ENCODE data around the gene CALM1.

Gene CALM1

DNA sequence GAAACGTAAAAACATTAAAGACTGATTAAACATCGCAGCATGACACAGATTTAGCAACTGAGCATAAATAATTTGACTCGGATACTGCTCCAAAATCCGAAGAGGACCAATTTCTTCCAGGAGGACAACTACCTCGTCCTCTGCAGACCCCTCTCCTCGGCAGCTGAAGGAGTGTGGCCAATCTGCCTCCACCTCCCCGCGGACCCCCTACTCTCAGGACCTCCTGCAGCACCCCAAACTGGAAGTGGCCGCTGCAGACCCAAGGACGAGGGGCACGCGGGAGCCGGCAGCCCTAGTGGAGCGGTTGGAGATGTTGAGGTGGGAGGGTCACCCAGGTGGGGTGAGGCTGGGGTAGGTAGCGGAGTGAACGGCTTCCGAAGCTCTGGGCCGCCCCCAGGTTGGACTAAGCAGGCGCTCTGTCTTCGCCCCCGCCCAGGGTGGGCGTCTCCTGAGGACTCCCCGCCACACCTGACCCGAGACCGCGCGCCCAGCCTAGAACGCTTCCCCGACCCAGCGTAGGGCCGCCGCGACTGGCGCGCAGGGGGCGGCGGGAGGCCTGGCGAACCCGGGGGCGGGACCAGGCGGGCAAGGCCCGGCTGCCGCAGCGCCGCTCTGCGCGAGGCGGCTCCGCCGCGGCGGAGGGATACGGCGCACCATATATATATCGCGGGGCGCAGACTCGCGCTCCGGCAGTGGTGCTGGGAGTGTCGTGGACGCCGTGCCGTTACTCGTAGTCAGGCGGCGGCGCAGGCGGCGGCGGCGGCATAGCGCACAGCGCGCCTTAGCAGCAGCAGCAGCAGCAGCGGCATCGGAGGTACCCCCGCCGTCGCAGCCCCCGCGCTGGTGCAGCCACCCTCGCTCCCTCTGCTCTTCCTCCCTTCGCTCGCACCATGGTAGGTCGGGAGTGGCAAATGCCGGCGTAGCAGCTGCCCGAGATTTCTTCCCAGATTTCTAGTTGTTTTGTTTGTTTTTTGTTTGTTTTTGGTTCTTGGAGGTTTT is at the start of gene CALM1:
TSS of gene CALM1 (plus strand) at position 689 of the 999 bp plus-strand sequence. CDS start at position 891, 202 bp downstream.
- DNase-seq: peak; percentile 67 to 92

DNA sequence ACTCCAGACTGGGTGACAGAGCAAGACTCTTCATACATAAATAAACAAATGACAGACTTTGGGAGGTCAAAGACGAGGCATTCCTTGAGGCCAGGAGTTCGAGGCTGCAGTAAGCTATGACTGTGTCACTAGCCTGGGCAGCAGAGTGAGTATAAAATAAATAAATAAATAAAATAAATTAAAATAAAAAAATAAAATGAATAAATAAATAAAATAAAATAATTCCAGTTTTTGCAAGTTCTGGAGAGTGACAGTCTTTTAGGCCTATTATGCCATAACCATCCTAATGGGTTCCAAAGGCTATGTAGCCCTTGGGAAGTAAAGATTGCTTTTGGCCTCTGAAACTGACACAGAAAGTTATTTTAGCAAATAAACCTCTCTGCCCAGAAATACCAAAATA is 48.6 kb upstream of the CALM1 start:
- no peak for DNase-seq

DNA sequence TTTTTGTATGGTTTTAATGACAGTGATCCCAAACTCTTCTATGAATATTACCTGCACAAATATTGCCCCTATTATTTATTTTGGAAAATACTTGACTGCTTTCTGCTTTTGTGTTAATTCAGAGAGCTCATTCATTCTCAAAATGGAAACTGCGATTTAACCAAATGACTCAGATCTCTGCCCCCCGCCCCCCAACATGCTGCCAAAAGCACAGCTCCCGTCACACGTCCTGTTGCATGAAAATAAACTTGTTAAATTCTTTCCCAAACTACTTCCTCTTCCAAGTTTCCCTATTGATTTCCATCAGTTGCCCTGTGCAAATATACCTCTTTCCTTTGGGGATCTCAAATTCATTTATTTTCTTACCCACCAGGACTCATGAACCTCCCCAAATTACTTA is 47.1 kb upstream of the CALM1 start:
- no peak for DNase-seq

DNA sequence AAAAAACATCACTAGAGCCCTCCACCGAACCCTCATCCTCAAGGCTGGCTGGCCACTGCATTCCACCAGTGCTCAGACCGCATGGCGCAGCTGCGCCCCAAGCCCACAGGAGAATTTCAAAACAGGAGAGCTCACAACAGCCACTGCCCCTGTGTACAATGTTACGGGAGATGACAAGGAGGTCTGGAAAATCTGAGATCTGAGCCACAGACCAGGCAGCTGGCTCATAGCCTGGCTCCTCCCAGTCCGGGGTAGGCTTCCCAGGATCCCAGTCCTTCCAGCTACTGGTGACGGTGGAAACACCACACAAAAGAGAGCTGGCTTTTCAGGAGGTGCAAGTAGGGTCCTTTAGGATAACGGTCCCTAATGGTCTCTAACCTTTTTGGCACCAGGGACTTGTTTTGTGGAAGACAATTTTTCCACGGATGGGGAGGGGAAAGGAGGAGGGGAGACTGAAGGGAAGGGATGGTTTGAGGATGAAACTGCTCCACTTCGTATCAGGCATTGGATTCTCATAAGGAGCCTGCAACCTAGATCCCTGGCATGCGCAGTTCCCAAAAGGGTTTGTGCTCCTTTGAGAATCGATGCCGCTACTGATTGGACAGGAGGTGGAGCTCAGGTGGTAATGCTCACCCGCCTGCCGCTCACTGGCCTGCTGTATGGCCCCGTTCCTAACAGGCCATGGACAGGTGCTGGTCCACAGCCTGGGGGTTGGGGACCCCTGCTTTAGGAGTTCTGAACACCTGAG is 42.1 kb upstream of the CALM1 start:
- no peak for DNase-seq

DNA sequence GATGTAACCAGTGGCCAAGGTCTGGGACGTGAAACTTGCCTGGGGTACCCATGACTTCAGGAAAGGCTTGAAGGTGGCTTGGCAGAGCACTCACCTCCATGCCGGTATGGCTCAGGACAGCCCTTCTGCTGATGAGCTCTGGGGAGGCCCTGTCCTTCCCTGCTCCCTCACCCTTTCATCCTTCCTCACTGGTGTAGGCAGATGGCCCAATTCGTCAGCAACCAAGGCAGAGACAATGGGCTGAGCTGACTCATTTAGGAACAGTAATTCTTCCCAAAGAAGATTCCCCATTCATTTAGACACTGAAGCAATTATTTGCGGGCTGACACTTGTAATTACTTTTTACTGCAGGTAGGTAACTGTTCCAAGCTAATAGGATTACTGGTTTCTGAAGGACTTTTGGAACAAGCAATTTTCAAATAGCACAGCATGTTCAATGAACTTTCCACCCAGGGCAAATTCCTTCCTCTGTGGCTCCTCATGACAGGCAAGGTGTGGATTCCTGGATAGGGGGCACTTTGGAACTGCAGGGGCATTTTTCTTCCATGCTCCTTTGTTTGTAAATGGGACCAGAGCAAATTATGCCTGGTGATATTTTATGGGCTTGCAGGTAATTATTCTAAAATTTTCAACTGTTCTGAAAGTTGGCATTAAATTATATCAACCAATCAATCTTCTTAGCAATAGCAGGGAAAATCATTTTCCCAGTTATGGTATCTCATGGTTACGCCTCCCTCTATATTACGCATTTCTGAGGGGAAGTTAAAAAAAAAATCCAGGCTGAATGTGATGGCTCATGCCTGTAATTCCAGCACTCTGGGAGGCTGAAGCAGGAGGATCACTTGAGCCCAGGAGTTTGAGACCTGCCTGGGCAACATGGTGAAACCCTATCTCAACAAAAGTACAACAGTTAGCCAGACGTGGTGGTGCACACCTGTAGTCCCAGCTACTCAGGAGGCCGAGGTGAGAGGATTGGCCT is 41.0 kb upstream of the CALM1 start:
- DNase-seq: no peak

DNA sequence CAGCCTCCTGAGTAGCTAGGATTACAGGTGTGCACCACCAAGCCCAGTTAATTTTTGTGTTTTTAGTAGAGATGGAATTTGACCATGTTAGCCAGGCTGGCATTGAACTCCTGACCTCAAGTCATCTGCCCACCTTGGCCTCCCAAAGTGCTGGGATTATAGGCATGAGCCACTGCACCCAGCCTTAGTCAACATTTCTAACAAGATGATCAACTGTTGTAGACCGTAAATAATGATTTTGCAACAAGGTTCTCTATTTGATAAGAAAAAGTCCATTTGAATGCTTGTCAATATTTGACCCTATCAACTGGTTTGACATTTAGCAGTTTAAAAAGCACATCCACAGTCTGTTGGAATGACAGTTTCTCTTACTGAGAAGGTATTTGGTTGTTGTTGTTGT is 39.9 kb upstream of the CALM1 start:
- DNase-seq: no peak

DNA sequence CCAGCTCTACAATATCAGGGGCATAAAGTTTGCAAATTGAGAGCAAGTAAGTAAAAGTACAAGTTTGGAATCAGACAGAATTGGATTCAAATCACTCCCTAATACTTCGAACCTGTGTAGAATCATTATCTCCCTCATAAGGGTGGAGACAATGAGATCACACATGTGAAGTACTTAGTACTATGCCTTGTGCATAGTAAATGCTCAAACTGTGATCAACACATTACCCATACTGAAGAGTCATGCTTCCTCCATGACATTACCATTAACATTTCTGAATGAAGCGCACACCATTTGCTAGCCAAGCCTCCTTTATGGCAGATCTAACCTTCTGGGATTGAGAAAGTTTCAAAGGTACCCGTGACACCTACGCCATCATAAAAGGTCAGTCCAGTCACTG is 38.5 kb upstream of the CALM1 start:
- no peak for DNase-seq

DNA sequence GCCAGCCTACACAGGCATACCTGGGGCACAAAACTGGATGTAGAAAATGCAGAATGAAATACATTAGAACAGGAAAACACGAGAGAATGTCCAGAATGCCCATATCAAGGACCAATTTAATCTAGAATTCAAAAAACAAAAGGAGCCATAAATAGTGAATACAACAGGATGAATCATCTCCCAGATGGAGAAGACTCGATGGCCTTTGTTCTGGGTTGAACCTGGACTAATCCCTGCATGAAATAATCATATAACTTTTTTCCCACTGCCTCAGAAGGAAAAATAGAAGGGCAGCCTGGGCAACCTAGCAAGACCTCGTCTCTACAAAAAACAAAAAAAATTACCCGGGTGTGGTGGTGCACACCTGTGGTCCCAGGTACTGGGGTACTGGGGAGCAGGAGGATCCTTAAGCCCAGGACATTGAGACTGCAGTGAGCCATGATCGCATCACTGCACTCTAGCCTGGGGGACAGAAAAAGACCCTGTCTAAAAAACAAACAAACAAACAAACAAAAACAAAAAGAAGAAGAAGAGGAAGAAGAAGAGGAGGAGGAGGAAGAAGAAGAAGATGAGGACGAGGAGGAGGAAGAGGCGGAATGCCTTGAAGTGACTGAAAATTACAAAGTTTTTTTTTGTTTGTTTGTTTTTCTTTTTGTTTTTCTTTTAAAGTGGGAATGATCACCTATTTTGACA is 34.8 kb upstream of the CALM1 start:
- no peak for DNase-seq

DNA sequence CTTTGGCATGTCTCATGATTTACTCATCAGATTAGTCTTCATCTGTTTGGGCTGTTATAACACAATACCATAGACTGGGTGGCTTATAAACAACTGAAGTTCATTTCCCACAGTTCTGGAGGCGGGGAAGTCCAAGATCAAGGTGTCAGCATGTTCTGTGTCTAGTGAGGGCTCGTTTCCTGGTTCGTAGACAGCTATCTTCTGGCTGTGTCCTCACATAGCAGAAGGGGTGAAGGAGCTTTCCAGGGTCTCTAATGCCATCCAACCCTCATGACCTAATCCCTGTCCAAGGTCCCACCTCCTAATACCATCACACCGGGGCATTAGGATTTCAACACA is 34.3 kb upstream of the CALM1 start:
- DNase-seq: no peak

DNA sequence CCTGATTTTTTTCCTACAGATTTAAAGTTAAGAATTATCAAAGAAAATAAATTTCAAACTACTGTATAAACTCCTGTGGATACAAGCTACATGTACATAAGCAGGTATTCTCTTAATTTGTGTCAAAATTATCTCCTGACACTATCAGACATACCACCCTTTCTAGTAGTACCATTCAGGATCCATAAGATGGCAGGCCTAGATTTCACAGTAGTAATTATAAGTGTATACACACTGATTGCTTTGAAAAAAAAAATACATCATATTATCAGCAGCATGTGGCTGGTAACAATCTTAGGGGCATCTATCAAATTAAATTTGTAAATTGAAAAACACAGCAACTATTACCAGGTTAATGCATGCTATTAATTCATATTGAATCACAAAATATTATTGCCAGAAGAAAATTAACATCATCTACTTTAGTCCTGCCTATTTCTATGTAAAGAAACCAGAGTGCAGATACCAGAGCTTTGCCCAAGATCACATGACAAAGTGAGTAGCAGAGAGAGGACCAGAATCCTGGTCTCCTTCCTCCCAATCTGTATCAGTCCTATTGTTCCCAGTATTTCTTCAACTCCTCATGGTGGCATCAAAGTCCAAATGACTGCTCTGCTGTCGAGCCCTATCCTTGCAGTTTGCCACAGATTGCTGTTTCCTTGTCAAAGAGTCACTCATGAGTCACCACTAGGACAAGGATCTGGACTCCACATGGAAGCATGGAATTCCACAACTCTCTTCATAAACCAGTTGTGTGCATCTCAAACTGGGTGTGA is 27.7 kb upstream of the CALM1 start:
- peak in 1 of 2 experiments; percentile 8 for DNase-seq

DNA sequence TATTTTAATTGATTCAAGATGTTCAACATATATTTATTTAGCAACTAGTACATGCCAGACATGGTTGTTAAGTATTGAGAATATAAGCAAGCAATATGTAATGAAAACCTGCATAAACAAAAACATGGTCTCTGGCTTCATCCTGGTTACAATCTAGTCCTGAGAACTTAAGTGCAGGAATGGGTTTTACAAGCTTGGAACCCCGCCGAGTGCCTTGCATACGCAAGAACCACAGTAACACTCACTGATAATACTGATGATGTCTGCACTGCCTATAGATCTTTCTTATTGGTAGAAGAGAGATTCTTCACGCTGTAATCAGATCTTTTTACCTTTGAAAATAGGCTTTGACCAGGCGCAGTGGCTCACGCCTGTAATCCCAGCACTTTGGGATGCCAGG is 22.9 kb upstream of the CALM1 start:
- no peak for DNase-seq

DNA sequence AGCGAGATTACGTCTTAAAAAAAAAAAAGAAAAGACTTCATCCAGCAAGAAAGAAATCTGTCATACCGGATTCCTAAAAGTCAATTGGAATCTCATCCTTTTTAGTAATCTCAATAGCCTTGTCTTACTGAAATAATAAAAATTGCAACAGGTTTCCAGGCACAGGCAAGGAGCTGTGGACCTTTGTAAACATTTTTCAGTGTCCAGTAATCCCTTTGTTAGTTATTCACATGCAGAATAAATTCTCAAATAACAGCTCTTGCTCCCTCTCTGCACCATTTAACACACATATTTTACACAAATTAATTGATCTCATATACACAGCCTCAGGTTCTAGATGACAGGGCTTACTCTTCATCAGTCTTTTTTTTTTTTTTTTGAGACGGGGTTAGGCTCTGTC is 22.0 kb upstream of the CALM1 start:
- no peak for DNase-seq

DNA sequence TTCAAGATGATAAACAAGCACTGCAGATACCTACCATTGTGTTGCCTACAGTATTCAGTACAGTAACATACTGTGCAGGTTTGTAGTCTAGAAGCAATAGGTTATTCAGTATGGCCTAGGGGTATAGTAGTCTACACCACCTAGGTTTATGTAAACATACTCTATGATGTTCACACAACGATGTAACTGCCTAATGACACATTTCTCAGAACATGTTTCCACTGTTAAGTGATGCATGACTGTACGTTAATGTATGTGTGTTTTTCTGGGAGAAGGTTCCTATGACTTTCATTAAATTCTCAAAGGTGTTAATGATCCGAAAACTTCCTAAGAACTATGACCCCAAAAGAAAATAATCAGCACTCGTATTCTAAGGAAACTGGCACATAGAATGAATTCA is 20.9 kb upstream of the CALM1 start:
- DNase-seq: peak; percentile 42 to 65

DNA sequence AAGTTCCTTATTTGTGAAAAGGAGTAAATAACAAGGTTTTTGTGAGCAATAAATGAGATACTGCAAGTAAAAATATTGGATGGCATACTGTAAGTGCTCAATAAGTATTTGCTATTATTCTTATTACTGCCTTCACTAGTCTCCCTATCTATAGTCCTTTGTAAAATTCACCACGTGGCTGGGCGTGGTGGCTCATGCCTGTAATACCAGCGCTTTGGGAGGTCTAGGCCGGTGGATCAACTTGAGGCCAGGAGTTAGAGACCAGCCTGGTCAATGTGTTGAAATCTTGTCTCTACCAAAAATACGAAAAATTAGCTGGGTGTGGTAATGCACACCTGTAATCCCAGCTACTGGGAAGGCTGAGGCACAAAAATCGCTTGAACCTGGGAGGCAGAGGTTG is 18.6 kb upstream of the CALM1 start:
- no peak for DNase-seq

DNA sequence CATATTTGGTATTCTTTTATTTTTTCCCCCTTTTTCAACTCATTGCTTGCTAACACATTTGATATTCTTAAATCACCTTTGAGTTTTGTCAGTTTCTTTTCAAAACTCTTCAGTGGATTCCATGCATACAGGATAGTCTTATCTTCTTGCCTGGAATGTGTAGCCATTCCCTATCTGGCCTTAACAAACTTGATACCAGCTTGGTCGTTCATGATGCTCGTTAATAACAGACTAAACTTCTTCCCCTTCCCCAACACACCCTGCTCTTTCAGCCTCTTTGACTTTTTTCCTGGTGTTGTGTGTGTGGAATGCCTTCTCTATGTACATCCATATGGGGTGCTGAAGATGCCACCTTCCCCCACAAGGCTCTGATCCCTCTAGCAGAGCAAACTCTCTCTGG is 17.7 kb upstream of the CALM1 start:
- DNase-seq: no peak

DNA sequence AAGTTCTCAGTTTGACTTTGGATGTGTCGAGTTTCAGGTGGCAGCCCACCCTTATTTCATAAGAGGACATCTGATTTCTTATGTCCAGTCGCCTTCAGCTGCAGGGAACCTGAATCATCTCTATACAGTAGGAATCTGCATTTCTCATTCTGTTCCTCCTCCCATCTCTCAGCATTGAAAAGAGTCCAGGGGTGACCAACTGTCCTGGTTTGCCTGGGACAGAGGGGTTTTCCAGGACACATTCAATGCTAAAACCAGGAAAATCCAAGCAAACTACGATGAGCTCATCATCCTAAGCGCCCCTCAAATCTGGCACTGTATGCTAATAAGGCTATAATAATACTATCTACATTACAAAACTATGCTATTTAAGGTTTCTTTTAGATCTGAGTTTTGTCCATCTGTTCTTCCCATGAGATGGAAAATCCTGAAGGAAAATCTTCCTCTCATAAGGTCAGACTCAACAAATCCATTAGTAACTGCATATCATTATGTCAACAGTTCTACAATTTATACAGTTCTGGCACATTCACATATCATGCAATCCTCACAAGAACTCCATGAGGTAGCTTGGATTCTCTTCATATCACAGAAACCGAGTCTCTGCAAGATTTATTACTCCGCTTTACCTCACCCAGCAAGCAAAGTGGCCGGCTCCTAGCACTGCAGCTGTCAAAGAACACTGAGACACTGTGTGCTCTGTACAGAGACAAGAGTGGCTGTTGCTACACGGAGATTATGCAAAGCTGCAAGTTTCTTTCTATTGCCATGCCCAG is 15.6 kb upstream of the CALM1 start:
- peak; percentile 89 to 91 for DNase-seq

DNA sequence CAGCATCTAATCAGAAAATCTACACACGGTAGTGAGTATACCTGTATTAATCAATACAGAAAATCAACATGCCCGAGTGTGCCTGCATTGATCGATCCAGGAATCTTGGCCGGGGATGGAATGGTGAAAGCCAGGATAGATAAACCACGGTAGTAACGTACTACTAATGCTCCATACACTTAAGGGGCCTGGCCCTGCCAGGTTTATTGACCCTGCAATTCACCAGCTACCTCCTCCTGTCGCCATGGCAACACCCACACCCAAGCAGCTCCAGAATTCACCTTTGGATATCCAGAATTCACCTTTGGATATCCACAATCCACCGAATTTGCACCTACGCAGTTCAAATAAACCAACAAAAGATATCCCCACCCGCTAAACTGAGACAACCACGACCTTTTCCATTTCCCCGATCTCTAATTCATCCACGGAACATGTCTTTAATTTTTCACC is 14.8 kb upstream of the CALM1 start:
- peak; percentile 81 for DNase-seq

DNA sequence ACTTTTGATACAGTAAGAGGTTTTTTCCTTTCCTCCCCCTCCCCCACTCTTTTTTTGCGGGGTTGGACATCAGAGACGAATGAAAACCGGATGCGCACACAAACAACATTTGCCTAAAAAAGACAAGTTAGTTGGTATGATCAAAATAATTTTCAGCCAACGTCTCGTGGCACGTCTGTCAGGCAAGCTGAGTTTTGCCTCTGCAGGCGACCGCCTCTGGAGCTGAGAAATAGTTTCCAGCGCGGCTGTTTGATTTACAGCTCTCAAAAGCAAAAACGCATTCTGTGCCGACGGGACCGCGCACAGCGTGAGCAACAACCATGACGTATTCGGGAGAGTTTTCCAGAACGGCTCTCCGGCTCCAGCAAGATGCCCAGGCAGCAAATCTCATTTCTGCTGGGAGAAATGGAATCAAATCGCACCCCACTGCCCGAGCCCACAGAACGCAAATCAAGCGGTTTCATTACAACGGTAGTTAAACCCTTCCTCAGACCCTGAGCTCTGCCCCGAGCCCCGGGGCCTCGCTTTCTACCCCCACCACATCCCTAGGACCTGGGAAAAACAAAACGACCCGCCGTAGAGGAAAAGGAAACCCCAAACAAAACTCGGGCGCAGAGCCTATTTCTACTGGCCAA is 14.2 kb upstream of the CALM1 start:
- peak; percentile 49 to 86 for DNase-seq

DNA sequence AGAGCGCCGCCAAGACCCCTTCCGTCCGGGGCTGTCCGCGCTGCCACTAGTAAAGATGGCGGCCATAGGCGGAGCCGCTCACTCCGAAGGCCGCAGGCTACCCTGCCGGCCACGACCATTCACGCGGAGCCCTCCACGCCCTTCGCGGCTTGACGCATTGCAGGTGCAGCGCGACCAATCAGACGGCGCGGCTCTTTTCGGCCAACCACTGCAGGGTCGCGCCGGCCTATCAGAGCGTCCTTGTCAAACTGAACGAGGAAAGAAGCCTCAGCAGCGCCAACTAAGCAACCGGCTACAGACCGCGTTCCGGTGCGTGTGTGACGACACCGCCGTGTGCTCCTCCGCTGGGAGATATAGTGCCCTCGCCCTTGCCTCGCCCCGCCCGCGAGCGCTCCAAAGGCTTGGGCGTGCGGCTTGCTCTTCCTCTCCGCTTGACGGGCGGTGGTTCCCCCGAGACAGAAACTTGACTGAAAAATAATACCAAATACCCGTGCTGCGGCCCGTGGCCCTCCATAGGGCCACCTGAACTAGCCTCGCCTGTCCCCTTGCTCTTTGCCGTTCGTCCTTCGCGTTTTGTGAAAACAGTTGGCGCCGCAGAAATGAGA is 13.6 kb upstream of the CALM1 start:
- DNase-seq: peak; percentile 96 to 99

Measured in NCI-H526 (cell line).